Thyroid gland (tissue), 4 donors: Measurements from ENCODE around the gene MAST4.

Experiments used
- POLR2A ChIP-seq, 2 donors: fragments of 450-650 bp; IDR thresholded peaks; one replicate each; pipeline ENCODE4 v1.6.1; 2017; ENCODE audit warnings: antibody characterized with exemption in 2 of 2, mild to moderate bottlenecking in 2 of 2, moderate library complexity in 1 of 2
- TF ChIP-seq, protein P1 (sequence below), 6 experiments: fragments of 200-600 bp in 3 of 6; fragments of 450-650 bp in 3 of 6; sonication (generic) in 3 of 6; IDR thresholded peaks; one replicate each; pipeline ENCODE4 v1.5.1; 2016 to 2019; ENCODE audit warnings: antibody characterized with exemption in 6 of 6, mild to moderate bottlenecking in 2 of 6, inconsistent platforms in 1 of 6, moderate library complexity in 1 of 6

DNA sequence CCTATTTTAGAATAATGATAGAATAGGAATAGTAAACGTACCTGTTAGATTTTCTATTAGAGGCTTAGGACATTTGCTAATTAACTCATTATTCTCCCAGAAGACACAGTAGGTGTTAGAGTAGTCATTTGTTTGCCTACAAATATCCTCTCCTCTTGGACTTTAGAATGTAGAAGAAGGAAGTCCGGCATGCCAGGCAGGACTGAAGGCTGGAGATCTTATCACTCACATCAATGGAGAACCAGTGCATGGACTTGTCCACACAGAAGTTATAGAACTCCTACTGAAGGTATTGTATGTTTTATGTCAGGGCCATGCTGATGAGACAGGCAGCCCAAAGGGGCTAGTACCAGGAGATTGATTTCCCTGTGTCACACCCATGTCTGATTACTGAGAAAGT is 557.1 kb downstream of the MAST4 start:
- TF ChIP-seq, protein P1, sequence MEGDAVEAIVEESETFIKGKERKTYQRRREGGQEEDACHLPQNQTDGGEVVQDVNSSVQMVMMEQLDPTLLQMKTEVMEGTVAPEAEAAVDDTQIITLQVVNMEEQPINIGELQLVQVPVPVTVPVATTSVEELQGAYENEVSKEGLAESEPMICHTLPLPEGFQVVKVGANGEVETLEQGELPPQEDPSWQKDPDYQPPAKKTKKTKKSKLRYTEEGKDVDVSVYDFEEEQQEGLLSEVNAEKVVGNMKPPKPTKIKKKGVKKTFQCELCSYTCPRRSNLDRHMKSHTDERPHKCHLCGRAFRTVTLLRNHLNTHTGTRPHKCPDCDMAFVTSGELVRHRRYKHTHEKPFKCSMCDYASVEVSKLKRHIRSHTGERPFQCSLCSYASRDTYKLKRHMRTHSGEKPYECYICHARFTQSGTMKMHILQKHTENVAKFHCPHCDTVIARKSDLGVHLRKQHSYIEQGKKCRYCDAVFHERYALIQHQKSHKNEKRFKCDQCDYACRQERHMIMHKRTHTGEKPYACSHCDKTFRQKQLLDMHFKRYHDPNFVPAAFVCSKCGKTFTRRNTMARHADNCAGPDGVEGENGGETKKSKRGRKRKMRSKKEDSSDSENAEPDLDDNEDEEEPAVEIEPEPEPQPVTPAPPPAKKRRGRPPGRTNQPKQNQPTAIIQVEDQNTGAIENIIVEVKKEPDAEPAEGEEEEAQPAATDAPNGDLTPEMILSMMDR (IDR thresholded peaks at IDR 0.05), result no peak
- TF ChIP-seq POLR2A (IDR thresholded peaks at IDR 0.05), result no peak
